ENCODE results near the gene CHD5.

The CHD5 gene

DNA sequence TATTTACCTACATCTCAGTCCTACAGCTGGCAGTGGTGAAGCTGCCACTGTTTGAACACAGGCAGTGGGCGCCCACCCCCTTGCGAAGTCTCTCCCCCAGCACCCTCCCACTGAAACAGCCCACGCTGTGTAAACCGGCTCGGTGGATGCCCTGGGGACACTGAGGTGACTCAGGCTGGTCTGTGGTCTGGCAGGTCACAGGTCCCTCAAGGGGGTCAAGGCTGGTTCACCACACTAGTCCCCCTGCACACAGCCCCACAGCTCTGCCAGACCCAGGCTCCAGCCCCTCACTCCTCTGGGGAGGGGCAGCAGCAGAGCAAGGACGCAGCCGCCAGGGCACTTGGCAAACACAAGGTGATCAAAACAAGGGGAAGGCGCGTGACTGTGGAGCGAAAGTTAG is 7.6 kb downstream of the CHD5 start:
- DNase-seq = no peak

DNA sequence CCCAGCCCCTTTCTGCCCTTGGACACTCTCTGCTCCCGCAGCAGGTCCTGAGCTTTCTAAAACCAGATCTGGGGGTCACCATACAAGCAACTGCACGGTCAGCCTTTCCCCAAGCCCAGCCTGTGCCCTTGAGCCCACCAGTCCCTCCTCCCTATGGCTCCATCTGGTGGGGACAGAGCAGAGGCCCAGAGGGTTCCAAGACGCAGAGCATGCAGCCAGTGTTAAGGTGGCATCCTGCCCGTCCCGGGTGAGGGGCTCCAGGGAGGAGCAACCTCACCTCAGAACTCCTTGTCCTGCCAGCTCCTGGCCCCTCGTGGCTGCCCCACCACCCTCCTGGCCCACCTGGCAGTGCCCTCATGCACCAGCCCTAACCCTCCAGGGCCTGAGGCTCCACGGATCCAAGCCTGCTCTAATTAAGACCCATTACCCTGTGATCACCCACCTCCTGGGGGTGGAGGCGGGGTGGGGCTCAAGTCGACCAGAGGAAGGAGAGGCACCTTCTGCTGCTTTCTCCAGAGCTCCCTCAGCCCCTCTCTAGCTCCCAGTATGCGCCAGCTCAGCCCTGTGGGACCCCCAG is 8.5 kb downstream of the CHD5 start:
- DNase-seq = no peak
- ATAC-seq = no peak

More for the DNA sequence above, 7.6 kb downstream of the CHD5 start:
- ATAC-seq = no peak

DNA sequence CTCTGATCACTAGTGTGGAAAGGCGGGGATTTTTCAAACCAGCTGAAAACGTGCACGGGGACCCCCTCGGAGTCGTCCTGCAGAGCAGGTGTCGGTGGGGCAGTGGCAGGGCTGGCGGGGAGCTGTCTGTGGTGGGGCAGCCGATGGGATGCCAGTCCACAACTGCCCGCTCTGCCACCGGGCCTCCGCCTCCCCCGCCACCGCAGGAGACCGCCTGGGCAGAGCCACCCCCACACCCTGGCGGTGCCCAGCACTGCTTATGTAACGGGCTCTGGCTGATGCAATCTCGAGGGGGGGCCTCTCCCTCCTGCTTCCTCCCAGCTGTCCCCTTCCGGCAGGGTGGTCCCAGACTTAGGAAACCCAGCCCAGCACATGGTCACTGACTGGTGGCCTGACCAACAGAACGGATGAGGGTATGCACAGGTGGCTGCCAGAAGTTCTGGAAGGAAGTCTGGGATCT is 9.3 kb downstream of the CHD5 start:
- DNase-seq (no peak), ATAC-seq (no peak)

GRCh38 chr1:6170116-6170741 is 9.9 kb downstream of the CHD5 start:
- DNase-seq (no peak), ATAC-seq (no peak)

DNA sequence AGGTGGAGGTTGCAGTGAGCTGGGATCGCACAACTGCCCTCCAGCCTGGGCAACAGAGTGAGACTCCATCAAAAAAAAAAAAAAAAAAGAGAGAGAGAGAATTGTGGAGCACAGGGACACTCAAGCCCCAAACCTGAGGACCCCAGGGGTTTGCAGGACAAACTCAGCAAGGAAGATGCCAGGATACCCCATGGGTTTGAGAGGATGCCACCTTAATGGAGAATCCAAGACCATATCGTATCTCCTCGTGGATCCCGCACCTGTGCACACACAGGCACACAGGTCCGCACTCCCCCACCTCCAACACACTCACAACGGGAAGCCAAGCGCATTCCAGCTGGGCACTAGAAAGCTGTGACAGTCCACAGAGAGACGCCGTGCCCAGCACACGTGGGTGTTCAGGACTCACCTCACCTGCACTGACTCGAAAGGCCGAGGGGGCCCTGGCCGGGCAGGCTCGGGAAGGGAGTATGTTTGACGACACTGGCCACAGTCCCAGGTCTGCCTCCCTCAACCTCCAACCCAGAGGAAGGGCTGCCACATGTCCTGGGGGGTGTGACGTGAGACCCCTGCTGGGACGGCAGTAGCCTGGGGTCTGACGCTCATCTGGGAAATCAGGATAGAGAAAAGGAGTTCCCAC is 11.1 kb downstream of the CHD5 start:
- DNase-seq (no peak), ATAC-seq (no peak)

DNA sequence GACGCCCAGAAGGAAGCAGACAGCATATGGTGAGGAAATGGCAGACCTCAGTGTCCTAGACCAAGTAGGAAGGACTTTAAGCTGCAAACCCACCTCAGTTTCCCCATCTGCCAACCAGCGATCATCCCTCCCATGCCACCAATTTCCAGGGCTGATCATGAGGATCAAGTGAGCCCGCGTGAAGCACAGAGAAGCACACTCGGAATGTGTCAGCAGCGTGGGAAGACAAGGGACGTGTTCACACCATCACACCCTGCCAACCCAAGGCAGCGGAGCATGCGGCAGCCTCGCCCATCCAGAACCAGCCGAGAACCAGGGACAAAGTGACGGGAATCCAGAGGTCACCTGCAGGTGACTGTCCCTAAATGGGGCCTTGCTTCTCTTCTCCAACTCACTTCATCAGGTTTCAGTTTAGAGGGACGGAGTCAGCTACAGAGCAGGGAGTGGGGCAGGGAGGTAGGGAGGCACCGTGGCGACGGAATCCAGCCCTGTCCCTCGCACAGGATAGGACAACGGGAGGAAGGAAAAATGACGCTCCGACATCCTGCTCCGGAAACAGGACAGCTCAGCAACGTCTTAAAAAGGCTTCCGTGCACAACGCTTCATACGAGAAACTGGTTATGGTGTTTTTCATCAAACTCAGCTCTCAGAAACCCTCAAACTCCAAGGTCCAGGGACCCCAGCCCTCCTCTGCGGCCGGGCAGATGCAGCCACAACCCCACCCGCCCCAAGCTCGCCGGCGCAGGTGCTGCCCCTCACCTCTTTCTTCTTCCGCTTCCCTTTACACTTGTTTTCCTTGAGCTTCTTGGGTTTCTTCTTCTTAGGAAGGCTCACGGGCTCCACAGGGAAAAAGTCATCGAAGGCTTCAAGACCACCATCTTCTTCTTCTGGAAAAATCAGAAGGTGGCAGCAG is 12.5 kb downstream of the CHD5 start:
- DNase-seq (no peak), ATAC-seq (no peak)

GRCh38 chr1:6166655-6167390 is 13.3 kb downstream of the CHD5 start:
- no peak for ATAC-seq
- DNase-seq = no peak

DNA sequence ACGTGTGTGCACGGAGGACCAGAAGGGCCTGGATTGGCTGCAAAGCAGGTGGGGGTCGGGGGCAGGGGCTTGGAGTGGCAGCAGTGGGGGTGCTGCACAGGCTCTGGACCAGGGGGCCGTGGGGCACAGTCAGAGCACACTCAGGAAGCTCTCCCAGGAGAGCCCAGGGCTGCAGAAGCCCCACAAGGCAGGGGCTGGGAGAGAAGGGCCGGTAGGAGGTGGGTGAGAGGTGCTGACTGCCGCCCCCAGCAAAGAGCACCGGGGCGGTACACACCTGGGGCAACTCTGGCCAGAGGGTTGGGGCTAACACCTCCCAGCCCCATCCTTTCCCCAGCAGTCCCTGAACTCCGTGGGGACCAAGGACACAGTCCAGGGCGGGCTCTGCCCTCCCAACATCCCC is 13.9 kb downstream of the CHD5 start:
- DNase-seq (no peak), ATAC-seq (no peak)

DNA sequence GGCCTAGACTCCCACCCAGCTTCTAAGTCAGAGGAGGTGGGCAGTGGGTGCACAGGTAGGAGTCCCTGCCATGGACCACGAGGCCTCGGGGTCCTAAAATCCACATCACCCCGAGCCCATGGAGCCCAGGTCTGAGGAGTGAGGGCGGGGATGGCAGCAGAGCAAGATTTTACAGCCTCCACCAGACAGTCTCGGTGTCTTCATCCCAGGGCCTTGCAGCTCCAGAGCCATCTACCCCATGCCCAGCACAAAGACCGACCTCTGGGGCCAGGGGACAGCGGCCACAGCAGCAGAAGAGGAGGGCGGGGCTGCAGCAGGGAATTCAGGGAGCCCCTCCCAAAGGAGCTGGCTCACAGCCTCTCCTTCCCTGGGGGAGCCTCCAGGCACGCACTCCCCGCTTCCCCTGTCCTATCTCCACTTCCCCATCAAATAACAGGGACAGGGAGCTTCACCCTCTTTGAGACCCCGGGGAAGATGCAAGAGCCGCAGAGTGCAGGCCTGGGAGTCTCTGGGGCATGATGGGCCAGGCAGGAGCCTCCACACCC is 14.6 kb downstream of the CHD5 start:
- DNase-seq (no peak), ATAC-seq (no peak)

DNA sequence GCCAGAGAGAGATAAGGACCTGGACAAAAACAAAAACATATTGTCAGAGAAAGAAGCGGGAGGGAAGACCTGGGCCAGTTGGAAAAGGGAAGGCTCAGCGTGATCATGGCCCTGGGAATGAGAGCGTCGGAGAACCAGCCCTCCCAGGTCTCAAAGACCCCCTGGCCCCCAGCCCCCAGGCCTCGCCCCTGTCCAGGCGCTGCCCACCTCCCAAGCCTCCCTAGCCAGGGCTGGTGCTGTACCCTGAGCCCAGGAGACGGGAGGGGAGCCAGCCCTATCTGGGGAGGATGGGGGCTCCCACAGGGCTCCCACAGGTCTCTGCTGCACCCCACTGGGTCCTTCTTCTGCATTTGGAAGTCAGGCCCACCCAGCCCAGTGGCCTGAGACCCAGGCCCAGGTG is 15.1 kb downstream of the CHD5 start:
- no peak for DNase-seq
- ATAC-seq = no peak

- ATAC-seq (no peak), DNase-seq (no peak)
These were observed 16.0 kb downstream of the CHD5 start for GRCh38 chr1:6163973-6164617.

GRCh38 chr1:6163191-6163972 is 16.7 kb downstream of the CHD5 start:
- ATAC-seq = no peak

DNA sequence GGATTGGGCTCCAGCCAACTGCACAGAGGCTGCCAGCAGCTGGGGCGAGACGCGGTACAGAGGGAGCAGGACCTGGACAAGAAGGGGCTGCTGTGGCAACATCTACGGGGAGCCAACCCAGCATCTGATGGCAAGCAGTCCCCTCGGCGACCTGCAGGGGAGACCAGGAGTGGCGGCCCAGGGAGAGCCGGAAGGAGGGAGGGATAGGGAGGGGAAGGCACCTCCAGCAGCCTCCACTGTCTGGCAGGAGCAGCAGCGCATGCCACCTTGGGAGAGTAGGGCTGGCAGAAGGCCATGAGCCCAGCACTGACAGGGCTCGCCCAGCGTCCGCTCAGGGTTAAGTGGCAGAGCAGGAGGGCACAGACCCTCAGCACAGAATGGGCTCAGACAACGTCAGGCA is 17.3 kb downstream of the CHD5 start:
- ATAC-seq = no peak
- no peak for DNase-seq

More at GRCh38 chr1:6163191-6163972, 16.7 kb downstream of the CHD5 start:
- no peak for DNase-seq

- no peak for ATAC-seq
- DNase-seq = no peak
These were observed 17.8 kb downstream of the CHD5 start for GRCh38 chr1:6162341-6162740.

DNA sequence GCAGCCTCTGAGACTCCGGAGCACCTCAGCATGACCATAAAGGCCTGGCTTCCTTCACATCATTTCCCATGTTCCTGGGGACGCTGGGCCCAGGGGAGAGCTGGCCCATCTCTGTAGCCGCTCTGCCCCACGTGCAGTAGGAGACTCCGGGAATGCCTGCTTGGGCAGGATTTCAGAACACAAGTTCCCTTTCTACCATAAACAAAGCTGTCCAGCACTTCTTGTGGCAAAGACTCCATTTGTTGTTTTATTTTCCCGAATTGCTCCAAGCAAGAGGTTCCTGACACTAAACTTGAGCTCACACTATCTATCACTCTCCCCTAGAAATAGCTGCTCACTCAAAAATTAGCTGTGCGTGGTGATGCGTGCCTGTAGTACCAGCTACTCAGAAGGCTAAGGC is 21.9 kb downstream of the CHD5 start:
- ATAC-seq = no peak
- no peak for DNase-seq

DNA sequence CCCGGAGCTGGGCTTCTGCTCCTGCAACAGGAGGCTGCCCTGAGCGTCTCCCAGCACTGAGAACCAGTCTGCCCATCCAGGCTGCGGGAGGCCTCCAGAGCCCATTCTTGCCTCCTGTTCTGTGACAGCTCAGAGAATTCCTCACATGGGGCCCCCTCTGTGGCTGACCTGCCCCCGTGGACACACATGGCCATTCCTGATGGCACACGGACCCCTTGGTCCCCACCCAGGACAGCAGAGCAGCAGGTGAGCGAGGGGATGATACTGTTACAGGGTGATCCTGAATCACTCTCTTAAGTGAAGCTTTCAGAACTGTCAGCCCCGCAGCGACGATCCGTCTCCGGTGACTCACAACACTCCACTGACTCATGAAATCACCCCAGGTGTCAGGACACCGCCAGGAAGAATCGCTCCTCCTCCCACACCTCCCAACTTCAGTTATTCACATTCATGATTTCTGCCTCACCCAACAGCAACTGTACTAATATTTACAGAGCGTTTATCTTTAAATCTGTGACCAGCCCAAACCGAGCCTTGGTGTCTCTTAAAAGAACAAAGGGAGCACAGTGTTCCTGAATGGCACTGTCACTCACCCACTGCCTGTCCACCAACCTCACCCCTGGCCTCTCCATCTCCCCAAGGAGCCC is 22.5 kb downstream of the CHD5 start:
- ATAC-seq (peak; percentile 70), DNase-seq (peak; percentile 26)

DNA sequence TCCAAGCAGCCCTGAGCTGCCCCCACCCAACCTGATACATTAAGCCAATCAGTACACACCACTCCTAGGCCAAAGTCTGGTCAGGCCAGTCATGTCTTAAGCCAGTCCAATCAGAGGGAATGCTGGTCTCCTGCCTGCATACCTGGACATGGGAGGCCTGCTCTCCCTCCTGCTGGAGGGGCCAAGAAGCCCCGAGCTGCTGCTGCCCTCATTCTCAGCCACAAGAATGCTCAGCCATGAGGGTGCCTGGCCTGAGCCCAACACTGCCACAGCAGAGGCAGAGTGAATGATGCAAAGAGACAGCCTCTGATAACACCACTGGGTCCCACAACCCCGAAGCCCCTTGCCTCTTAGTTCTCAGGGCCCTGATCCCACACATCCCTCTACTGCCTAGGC is 23.0 kb downstream of the CHD5 start:
- no peak for DNase-seq
- ATAC-seq = no peak

DNA sequence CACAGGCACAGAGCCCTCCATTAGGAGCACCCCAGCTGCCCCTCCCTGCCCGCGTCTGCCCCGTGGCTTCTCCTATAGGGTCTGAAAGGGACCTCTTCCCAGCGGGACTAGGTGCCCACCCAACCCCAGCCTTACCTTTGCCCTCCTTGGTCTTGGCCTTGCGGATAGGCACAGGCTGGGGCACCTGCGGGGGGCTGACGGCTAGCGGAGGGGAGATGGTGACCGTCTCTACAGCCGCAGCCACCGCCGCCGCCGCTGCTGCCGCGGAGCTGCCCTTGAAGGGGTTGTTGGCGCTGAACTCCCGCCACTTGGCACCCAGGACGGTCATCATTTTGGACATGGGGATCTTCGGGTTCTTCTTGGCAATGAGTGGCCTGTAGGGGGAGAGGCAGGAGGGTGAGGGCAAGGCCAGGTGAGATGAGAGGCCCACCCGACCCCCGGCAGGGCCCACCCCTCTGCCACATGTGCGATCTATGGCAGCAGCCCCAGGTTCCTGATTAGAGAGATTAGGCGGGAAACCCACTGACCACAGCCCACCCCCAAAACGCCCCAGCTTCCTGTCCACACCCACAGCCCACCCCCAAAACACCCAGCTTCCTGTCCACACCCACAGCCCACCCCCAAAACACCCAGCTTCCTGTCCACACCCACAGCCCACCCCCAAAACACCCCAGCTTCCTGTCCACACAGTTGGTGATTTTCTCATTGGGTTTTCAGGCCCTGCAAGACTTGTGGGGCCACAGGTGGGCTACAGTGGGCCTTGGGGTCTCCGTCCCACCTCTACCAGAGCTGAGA is 25.4 kb downstream of the CHD5 start:
- no peak for ATAC-seq

GRCh38 chr1:6152882-6153281 is 27.2 kb downstream of the CHD5 start:
- ATAC-seq = no peak
- DNase-seq = no peak

More for the DNA sequence above, 25.4 kb downstream of the CHD5 start:
- no peak for DNase-seq

Measured in stimulated activated naive CD8-positive, alpha-beta T cell treated with anti-CD3 and anti-CD28 coated beads, Interleukin-15, Interleukin-2, amounts not matched to agents 100 U/mL and 50 U/mL, for 24 hours (primary cell).